Astrocyte (in vitro differentiated cells and primary cell): ENCODE measurements around the gene CD34. TPM values are rescaled to one million over a fixed set of nuclear protein-coding genes. Genes with fewer than 3 reads are reported as not detected.

Experiments
- DNase-seq: peaks from one replicate; pipeline ENCODE4 v3.0.0-alpha.2; 2010; ENCODE audit warnings: low read depth
- FAIRE-seq: peaks from 2 replicates; lab custom pipeline; 2011; peaks lifted over from hg19 to GRCh38; lab: Jason Lieb, UNC
- H2AFZ ChIP-seq: 2 replicates; pipeline ENCODE4 v1.6.0; 2012; ENCODE audit warnings: low read depth, low read length, inconsistent platforms
- H3K27ac ChIP-seq: 2 replicates; pipeline ENCODE4 v1.5.1; 2011; ENCODE audit warnings: low read depth, low read length, inconsistent platforms
- H3K27me3 ChIP-seq: 2 replicates; pipeline ENCODE4 v1.6.0; 2011; ENCODE audit warnings: low read length, inconsistent platforms; ENCODE audit not compliant: insufficient read depth
- H3K36me3 ChIP-seq: 2 replicates; pipeline ENCODE4 v1.5.1; 2011; ENCODE audit warnings: low read length, inconsistent platforms; ENCODE audit not compliant: insufficient read depth
- H3K4me1 ChIP-seq: 2 replicates; pipeline ENCODE4 v1.5.1; 2011; ENCODE audit warnings: low read length, inconsistent platforms; ENCODE audit not compliant: insufficient read depth
- H3K4me2 ChIP-seq: 2 replicates; pipeline ENCODE4 v1.6.0; 2012; ENCODE audit warnings: low read length, inconsistent platforms
- H3K4me3 ChIP-seq: 2 replicates; pipeline ENCODE4 v1.5.1; 2011; ENCODE audit warnings: low read depth, mild to moderate bottlenecking, low read length, inconsistent platforms; ENCODE audit not compliant: insufficient read depth
- H3K79me2 ChIP-seq: 2 replicates; pipeline ENCODE4 v1.6.0; 2012; ENCODE audit warnings: mild to moderate bottlenecking, low read length, inconsistent platforms; ENCODE audit not compliant: insufficient read depth
- H3K9ac ChIP-seq: 2 replicates; pipeline ENCODE4 v1.6.0; 2012; ENCODE audit warnings: mild to moderate bottlenecking, low read length, inconsistent platforms
- H3K9me3 ChIP-seq: 2 replicates; pipeline ENCODE4 v1.5.1; 2012; ENCODE audit warnings: low read depth, mild to moderate bottlenecking, low read length, inconsistent platforms; ENCODE audit not compliant: insufficient read depth
- H4K20me1 ChIP-seq: 2 replicates; pipeline ENCODE4 v1.6.0; 2012; ENCODE audit warnings: low read length, inconsistent platforms; ENCODE audit not compliant: insufficient read depth
- H3K27ac Mint-ChIP-seq: one replicate; pipeline ENCODE4 v1.8.0; 2021; ENCODE audit warnings: mild to moderate bottlenecking, mixed read lengths; ENCODE audit not compliant: unreplicated experiment
- H3K27me3 Mint-ChIP-seq: one replicate; pipeline ENCODE4 v1.8.0; 2021; ENCODE audit warnings: low read depth, mixed read lengths; ENCODE audit not compliant: unreplicated experiment
- H3K36me3 Mint-ChIP-seq: one replicate; pipeline ENCODE4 v1.8.0; 2021; ENCODE audit warnings: low read depth, mixed read lengths; ENCODE audit not compliant: unreplicated experiment
- H3K4me1 Mint-ChIP-seq: one replicate; pipeline ENCODE4 v1.8.0; 2021; ENCODE audit warnings: low read depth, mixed read lengths; ENCODE audit not compliant: unreplicated experiment
- H3K4me3 Mint-ChIP-seq: one replicate; pipeline ENCODE4 v1.8.0; 2021; ENCODE audit warnings: mild to moderate bottlenecking, moderate library complexity, mixed read lengths; ENCODE audit not compliant: unreplicated experiment
- H3K9me3 Mint-ChIP-seq: one replicate; pipeline ENCODE4 v1.8.0; 2021; ENCODE audit warnings: mild to moderate bottlenecking, mixed read lengths; ENCODE audit not compliant: unreplicated experiment
- CTCF ChIP-seq: IDR thresholded peaks from 2 replicates; pipeline ENCODE4 v1.5.1; 2011; ENCODE audit warnings: low read depth, mild to moderate bottlenecking, inconsistent platforms, low read length, moderate library complexity; ENCODE audit not compliant: insufficient read depth
- EZH2 ChIP-seq: IDR thresholded peaks from 2 replicates; pipeline ENCODE4 v1.6.1; 2012; ENCODE audit warnings: mild to moderate bottlenecking, low read length, inconsistent platforms; ENCODE audit not compliant: insufficient read depth
- total RNA-seq: library from RNA; stranded (reverse); gene quantifications from 2 replicates; pipeline ENCODE4 v1.2.1, GENCODE V29; 2021

CD34 gene
- total RNA-seq, 1 donor from 2014 or later: 0.45 TPM

GRCh38 chr1:207847116-207847515, 63.8 kb downstream of the CD34 start:
- H2AFZ ChIP-seq: no peak overlapping the region
- TF ChIP-seq EZH2 (no peak), CTCF (no peak)
- H3K9me3 ChIP-seq: no peaks in the 10 kb centered on the region
- peaks cover 7% of the 10 kb centered on the region for H3K4me1 ChIP-seq
- H3K4me1 Mint-ChIP-seq: no peaks in the 10 kb centered on the region
- peak; percentile 56 for DNase-seq
- no peak overlapping the region for H3K4me2 ChIP-seq
- H3K79me2 ChIP-seq: peaks cover 3% of the 10 kb centered on the region
- H3K4me3 Mint-ChIP-seq: no peak overlapping the region
- no peak for FAIRE-seq
- no peak overlapping the region for H3K4me3 ChIP-seq
- H3K9ac ChIP-seq: no peak overlapping the region
- H4K20me1 ChIP-seq: no peaks in the 10 kb centered on the region
- no peaks in the 10 kb centered on the region for H3K36me3 ChIP-seq
- H3K27ac ChIP-seq: no peak overlapping the region
- peaks cover 18% of the 10 kb centered on the region for H3K27me3 Mint-ChIP-seq
- no peak overlapping the region for H3K27ac Mint-ChIP-seq
- no peaks in the 10 kb centered on the region for H3K27me3 ChIP-seq
- H3K9me3 Mint-ChIP-seq: peaks cover 2% of the 10 kb centered on the region
- H3K36me3 Mint-ChIP-seq: no peaks in the 10 kb centered on the region

- no peaks in the 10 kb centered on the region for H3K27me3 ChIP-seq
- no peak overlapping the region for H3K9ac ChIP-seq
- Mint-ChIP-seq H3K36me3 (no peaks in the 10 kb centered on the region), H3K9me3 (peaks cover 2% of the 10 kb centered on the region), H3K27ac (no peak overlapping the region), H3K4me1 (no peaks in the 10 kb centered on the region), H3K4me3 (no peak overlapping the region), H3K27me3 (peaks cover 14% of the 10 kb centered on the region)
- TF ChIP-seq EZH2: no peak
- TF ChIP-seq CTCF: no peak
- peaks cover 3% of the 10 kb centered on the region for H3K79me2 ChIP-seq
- H2AFZ ChIP-seq: no peak overlapping the region
- no peak overlapping the region for H3K4me2 ChIP-seq
- H3K9me3 ChIP-seq: no peaks in the 10 kb centered on the region
- no peak overlapping the region for H3K27ac ChIP-seq
- H3K4me1 ChIP-seq: peaks cover 7% of the 10 kb centered on the region
- FAIRE-seq: no peak
- H3K4me3 ChIP-seq: no peak overlapping the region
- DNase-seq: no peak
- H4K20me1 ChIP-seq: no peaks in the 10 kb centered on the region
- no peaks in the 10 kb centered on the region for H3K36me3 ChIP-seq
These were observed 65.8 kb downstream of the CD34 start for GRCh38 chr1:207845109-207845508.

- no peak overlapping the region for H3K4me2 ChIP-seq
- H3K9ac ChIP-seq: no peak overlapping the region
- peaks cover 8% of the 10 kb centered on the region for H3K27me3 Mint-ChIP-seq
- no peak overlapping the region for H3K27ac ChIP-seq
- no peak for FAIRE-seq
- H3K79me2 ChIP-seq: peaks cover 3% of the 10 kb centered on the region
- no peak overlapping the region for H3K4me3 ChIP-seq
- no peak overlapping the region for H2AFZ ChIP-seq
- H3K4me3 Mint-ChIP-seq: no peak overlapping the region
- no peaks in the 10 kb centered on the region for H3K4me1 Mint-ChIP-seq
- peaks cover 2% of the 10 kb centered on the region for H3K9me3 Mint-ChIP-seq
- TF ChIP-seq EZH2: no peak
- no peak for TF ChIP-seq CTCF
- DNase-seq: no peak
- H3K36me3 ChIP-seq: no peaks in the 10 kb centered on the region
- H3K36me3 Mint-ChIP-seq: no peaks in the 10 kb centered on the region
- no peaks in the 10 kb centered on the region for H4K20me1 ChIP-seq
- no peaks in the 10 kb centered on the region for H3K9me3 ChIP-seq
- H3K27ac Mint-ChIP-seq: no peak overlapping the region
- H3K27me3 ChIP-seq: no peaks in the 10 kb centered on the region
- peaks cover 7% of the 10 kb centered on the region for H3K4me1 ChIP-seq
These were observed 66.6 kb downstream of the CD34 start for GRCh38 chr1:207844371-207844770.
